ENCODE measurements around the gene KLF11. TPM values are rescaled to one million over a fixed set of nuclear protein-coding genes. Genes with fewer than 3 reads are reported as not detected.

Gene KLF11
- total and polyA plus RNA-seq, 2 donors (not counting 3 experiments of a cell fraction or from before 2014, with no cell fraction given): 10.5 to 11.3 TPM

DNA sequence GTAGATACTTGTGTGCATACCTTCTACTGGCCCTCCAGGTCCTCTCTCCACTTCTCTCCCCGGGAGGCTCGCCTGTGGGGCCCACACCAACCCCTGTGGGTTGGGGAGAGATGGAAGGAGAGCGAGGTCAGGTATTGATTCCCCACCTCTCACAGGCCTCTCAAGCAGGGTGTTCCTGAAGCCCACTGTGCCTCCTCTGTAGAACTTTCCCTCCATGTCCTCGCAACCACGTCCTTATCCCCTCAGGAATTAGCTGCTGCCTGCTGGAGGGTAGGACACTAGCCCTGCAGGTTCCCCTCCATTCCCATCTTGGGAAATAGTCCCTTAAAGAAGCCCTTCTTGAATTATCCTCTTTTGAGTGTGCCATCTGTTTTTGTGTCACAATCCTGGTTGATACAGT is 38.9 kb upstream of the KLF11 start:
- H3K79me2 ChIP-seq (ENCODE audit: control insufficient read depth, insufficient read depth, low read length): no peaks in the 10 kb centered on the region
- H3K9me3 ChIP-seq (replicated peaks; ENCODE audit: control insufficient read depth, insufficient read depth, low read length): no peaks in the 10 kb centered on the region
- H3K4me3 ChIP-seq (replicated peaks in 1 of 3; ENCODE audit: insufficient read depth in 1 of 3, low read depth in 1 of 3, low read length in 3 of 3): no peak overlapping the region
- no peaks in the 10 kb centered on the region for H3K4me1 ChIP-seq (ENCODE audit: control insufficient read depth, extremely low read depth, insufficient read depth, low read length)
- no peaks in the 10 kb centered on the region for H4K20me1 ChIP-seq (replicated peaks; ENCODE audit: control insufficient read depth, extremely low read depth, insufficient read depth, low read length)
- intact Hi-C loops (cut with micrococcal nuclease) (no loop called here), dilution Hi-C loops (cut with MboI; ENCODE audit: extremely low pct_ligation_motif_present, low sequenced_read_pairs) (no loop called here)
- FAIRE-seq: no peak
- H3K4me2 ChIP-seq (ENCODE audit: insufficient read depth, low read length): no peak overlapping the region
- no peak overlapping the region for H2AFZ ChIP-seq (ENCODE audit: low read depth, low read length)
- no peaks in the 10 kb centered on the region for H3K27me3 ChIP-seq (ENCODE audit: control insufficient read depth in 2 of 2, insufficient read depth in 2 of 2, low read length in 2 of 2)
- ChIA-PET CTCF (interaction anchor here (5.7 kb wide), 1 partner anchor 21 kb away, joined by 53 read pairs; no protein-coding TSS in a partner anchor), POLR2A (no interaction called here)
- no peak overlapping the region for H3K9ac ChIP-seq (replicated peaks; ENCODE audit: extremely low read depth, insufficient read depth, low read length)
- H3K27ac ChIP-seq (ENCODE audit: insufficient read depth, low read depth, low read length): no peak overlapping the region
- DNase-seq (ENCODE audit: low read depth, low spot score): no peak
- H3K9me1 ChIP-seq (replicated peaks; ENCODE audit: control insufficient read depth, extremely low read depth, insufficient read depth, low read length): no peaks in the 10 kb centered on the region
- no peak for TF ChIP-seq GATA2 (IDR thresholded peaks at IDR 0.05; ENCODE audit: insufficient read depth, insufficient read length, low read depth, low read length)
- TF ChIP-seq EZH2 (IDR thresholded peaks at IDR 0.05; ENCODE audit: borderline replicate concordance, low read depth, low read length, severe bottlenecking): no peak
- TF ChIP-seq, protein P1, sequence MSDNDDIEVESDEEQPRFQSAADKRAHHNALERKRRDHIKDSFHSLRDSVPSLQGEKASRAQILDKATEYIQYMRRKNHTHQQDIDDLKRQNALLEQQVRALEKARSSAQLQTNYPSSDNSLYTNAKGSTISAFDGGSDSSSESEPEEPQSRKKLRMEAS (IDR thresholded peaks at IDR 0.05; ENCODE audit: insufficient read depth, insufficient read length): no peak
- TF ChIP-seq, protein P2, sequence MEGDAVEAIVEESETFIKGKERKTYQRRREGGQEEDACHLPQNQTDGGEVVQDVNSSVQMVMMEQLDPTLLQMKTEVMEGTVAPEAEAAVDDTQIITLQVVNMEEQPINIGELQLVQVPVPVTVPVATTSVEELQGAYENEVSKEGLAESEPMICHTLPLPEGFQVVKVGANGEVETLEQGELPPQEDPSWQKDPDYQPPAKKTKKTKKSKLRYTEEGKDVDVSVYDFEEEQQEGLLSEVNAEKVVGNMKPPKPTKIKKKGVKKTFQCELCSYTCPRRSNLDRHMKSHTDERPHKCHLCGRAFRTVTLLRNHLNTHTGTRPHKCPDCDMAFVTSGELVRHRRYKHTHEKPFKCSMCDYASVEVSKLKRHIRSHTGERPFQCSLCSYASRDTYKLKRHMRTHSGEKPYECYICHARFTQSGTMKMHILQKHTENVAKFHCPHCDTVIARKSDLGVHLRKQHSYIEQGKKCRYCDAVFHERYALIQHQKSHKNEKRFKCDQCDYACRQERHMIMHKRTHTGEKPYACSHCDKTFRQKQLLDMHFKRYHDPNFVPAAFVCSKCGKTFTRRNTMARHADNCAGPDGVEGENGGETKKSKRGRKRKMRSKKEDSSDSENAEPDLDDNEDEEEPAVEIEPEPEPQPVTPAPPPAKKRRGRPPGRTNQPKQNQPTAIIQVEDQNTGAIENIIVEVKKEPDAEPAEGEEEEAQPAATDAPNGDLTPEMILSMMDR (IDR thresholded peaks at IDR 0.05; ENCODE audit: extremely low read depth in 1 of 2, insufficient read depth in 1 of 2, low read depth in 1 of 2, low read length in 2 of 2): no peak
- TF ChIP-seq FOS (IDR thresholded peaks at IDR 0.05; ENCODE audit: borderline replicate concordance, insufficient read depth, low read length): no peak
- TF ChIP-seq MYC (IDR thresholded peaks at IDR 0.05; ENCODE audit: low read depth, low read length): no peak
- TF ChIP-seq POLR2A (IDR thresholded peaks at IDR 0.05; ENCODE audit: low read depth, low read length): no peak
- no peak for TF ChIP-seq JUN (IDR thresholded peaks at IDR 0.05; ENCODE audit: borderline replicate concordance, insufficient read depth, insufficient read length, low read depth)
- no peak for TF ChIP-seq POLR2AphosphoS5 (IDR thresholded peaks at IDR 0.05; ENCODE audit: insufficient read depth, low read depth, low read length)
- no peaks in the 10 kb centered on the region for H3K36me3 ChIP-seq (ENCODE audit: control insufficient read depth in 2 of 2, extremely low read depth in 1 of 2, insufficient read depth in 2 of 2, low read length in 2 of 2)
- no TSS peak for BruUV-seq (replicated peaks)

Measured in endothelial cell of umbilical vein (primary cell).